Upper lobe of right lung (tissue), 1 donor: Measurements from ENCODE around the gene SIRPA. TPM values are rescaled to one million over a fixed set of nuclear protein-coding genes. Genes with fewer than 3 reads are reported as not detected.

Experiments used
- ATAC-seq: fragments of 200-7000 bp; cut with Tn5 transposase; one replicate; pipeline ENCODE4 v1.9.1; 2020; ENCODE audit warnings: mild to moderate bottlenecking, moderate library complexity
- DNase-seq: peaks from one replicate; pipeline ENCODE4 v3.0.0-alpha.2; 2020
- H3K27ac ChIP-seq: fragments of 200-600 bp; one replicate; pipeline ENCODE4 v1.8.0; 2022
- H3K27me3 ChIP-seq: fragments of 200-600 bp; one replicate; pipeline ENCODE4 v1.8.0; 2022; ENCODE audit warnings: mild to moderate bottlenecking
- H3K36me3 ChIP-seq: fragments of 200-600 bp; one replicate; pipeline ENCODE4 v1.8.0; 2022
- H3K4me1 ChIP-seq: fragments of 200-600 bp; one replicate; pipeline ENCODE4 v1.8.0; 2022
- H3K4me3 ChIP-seq: fragments of 200-600 bp; one replicate; pipeline ENCODE4 v1.8.0; 2022; ENCODE audit warnings: mild to moderate bottlenecking
- H3K9me3 ChIP-seq: fragments of 200-600 bp; one replicate; pipeline ENCODE4 v1.8.0; 2022
- CTCF ChIP-seq: fragments of 200-600 bp; IDR thresholded peaks from one replicate; pipeline ENCODE4 v1.8.0; 2022; ENCODE audit warnings: antibody characterized with exemption
- intact Hi-C: fragments of 100-400 bp; cut with DNase I; formaldehyde crosslinking; loops from one replicate; pipeline ENCODE4 v1.11.0; 2022
- total RNA-seq: library from RNA; stranded (reverse); fragmentation: NEBNext Ultra II Directional; extraction: Animal tissue kit (Norgen Biotek cat#: 25700); gene quantifications from one replicate; pipeline ENCODE4 v1.2.1, GENCODE V29; 2021
- donor health status: DM: no; HTN: yes; CAD: no; lungs with severe emphysema.

Gene SIRPA
- total RNA-seq, 1 donor from 2014 or later = 93.8 TPM

GRCh38 chr20:1964659-1965405 is 69.6 kb downstream of the SIRPA start:
- Histone ChIP-seq H3K27ac (no peak overlapping the region), H3K36me3 (no peaks in the 10 kb centered on the region), H3K27me3 (peaks cover 19% of the 10 kb centered on the region), H3K4me1 (peaks cover 11% of the 10 kb centered on the region), H3K9me3 (no peaks in the 10 kb centered on the region), H3K4me3 (peak overlapping the region; percentile 17)
- intact Hi-C loops = loop anchor here (10.0 kb wide), 1 partner anchor 210 kb away; no protein-coding TSS in a partner anchor
- TF ChIP-seq CTCF = no peak
- DNase-seq = no peak
- no peak for ATAC-seq

DNA sequence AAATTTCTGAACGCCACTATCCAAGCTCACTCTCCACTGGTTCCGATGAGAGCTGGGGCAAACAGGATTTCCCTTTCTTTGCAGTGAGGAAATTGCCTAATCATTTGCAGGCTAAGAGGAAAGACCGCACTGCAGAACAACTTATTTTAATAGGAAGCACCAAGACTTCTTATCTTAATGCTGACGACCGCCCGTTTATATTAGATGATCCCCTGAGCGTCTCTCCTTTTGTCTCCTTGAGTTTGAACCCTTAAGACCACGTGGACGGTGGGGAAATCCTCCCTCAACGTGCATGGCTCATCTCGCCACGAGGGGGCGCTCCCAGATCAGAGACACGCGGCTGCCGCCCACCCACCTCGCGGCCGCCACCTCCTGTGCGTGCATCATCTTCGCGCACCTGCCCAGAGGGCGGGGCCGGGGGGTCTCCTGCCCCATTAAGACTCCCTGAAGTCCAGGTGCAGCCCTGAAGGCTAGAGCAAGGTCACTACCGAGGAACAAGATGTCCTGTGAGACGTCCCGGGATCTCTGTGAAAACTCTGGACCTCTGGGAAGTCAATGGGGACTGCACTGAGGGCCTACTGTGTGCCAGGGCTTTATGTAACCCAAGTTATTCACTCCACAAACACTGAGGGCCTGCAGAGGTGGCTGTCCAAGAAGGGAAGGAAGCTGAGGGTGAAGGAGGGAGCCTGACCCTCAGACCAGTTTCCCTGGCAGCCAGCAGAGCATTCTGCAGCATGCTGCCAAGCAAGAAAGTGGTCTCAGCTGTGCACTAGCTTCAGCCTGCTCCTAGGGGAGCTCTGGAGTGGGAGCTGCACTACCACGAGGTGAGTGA is 70.5 kb downstream of the SIRPA start:
- DNase-seq (peak; percentile 86), ATAC-seq (peak; percentile 86)
- intact Hi-C loops = loop anchor here (10.0 kb wide), 1 partner anchor 209 kb away; no protein-coding TSS in a partner anchor
- Histone ChIP-seq H3K4me3 (peak overlapping the region; percentile 17), H3K27me3 (peaks cover 21% of the 10 kb centered on the region), H3K36me3 (no peaks in the 10 kb centered on the region), H3K4me1 (peaks cover 11% of the 10 kb centered on the region), H3K9me3 (no peaks in the 10 kb centered on the region), H3K27ac (no peak overlapping the region)
- TF ChIP-seq CTCF = peak; percentile 94

DNA sequence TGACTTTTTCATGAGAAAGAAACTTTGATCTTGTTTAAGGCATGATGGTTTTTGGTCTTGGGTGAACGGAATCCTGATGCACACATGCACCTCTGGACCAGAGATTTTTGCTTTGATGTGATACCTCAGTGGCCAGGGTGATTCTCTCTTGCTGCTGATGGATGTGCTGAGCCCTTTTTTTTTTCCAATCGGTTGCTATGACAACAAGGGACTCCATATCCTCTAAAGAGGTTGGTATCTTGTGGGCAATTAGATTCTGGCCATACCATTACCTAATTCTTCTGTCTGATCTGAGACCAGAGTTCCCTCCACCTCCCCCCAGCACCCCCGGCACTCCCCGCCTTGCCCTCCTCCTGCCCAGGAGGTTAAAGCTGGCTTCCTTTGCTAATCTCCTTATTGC is 73.8 kb downstream of the SIRPA start:
- DNase-seq (no peak), ATAC-seq (no peak)
- Histone ChIP-seq H3K27me3 (peaks cover 28% of the 10 kb centered on the region), H3K4me1 (peaks cover 11% of the 10 kb centered on the region), H3K27ac (no peak overlapping the region), H3K36me3 (no peaks in the 10 kb centered on the region), H3K4me3 (no peak overlapping the region), H3K9me3 (no peaks in the 10 kb centered on the region)
- no peak for TF ChIP-seq CTCF
- intact Hi-C loops = loop anchor here (10.0 kb wide), 1 partner anchor 206 kb away; no protein-coding TSS in a partner anchor

GRCh38 chr20:1971893-1972586 is 76.8 kb downstream of the SIRPA start:
- peaks cover 37% of the 10 kb centered on the region for H3K27me3 ChIP-seq
- no peak for TF ChIP-seq CTCF
- ATAC-seq (no peak), DNase-seq (no peak)
- no peaks in the 10 kb centered on the region for H3K9me3 ChIP-seq
- intact Hi-C loops = no loop called here
- H3K4me3 ChIP-seq = no peak overlapping the region
- H3K27ac ChIP-seq = no peak overlapping the region
- H3K4me1 ChIP-seq = no peaks in the 10 kb centered on the region
- no peaks in the 10 kb centered on the region for H3K36me3 ChIP-seq

DNA sequence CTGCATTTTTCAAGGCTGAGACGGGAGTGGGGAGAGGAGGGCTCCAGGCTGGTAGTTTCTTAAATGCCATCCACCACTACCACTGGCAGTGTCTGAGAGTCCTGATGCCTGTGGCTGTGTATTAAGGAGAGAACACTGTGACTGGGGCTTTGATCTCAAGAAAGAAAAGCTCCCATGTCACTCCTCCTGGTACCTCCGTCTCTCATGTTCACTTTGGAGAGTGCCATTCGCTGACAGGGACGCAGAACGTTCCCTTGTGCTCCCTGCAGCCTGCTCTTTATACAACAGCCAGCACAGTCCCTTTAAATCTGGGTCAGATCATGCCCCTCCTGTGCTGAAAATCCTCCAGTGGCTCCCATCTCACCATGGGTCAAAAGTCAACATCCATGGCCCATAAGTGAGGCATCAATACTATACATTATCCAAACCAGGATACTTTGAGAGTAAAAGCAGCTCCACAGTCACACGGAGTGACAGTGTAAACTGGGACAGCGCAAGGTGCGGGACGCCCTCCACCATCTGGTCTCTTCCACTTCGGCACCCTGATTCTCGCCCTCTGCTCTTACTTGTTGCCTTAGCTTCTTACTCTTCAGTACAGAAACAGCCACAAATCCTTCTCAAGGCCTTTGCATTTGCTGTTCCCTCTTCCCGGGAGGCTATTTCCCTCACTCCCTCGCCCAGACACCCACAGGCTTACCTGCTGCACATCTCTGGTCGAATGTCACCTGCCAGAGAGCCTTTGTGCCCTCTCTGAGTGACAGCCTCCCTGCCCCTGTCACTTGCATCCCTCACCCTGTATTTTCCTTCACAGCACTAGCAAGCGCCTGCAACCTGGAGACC is 78.6 kb downstream of the SIRPA start:
- intact Hi-C loops = no loop called here
- no peak for ATAC-seq

More for the DNA sequence above, 78.6 kb downstream of the SIRPA start:
- no peak overlapping the region for H3K27ac ChIP-seq
- H3K4me3 ChIP-seq = no peak overlapping the region
- no peaks in the 10 kb centered on the region for H3K9me3 ChIP-seq
- no peaks in the 10 kb centered on the region for H3K36me3 ChIP-seq
- TF ChIP-seq CTCF = no peak
- H3K4me1 ChIP-seq = no peaks in the 10 kb centered on the region
- H3K27me3 ChIP-seq = peaks cover 39% of the 10 kb centered on the region
- no peak for DNase-seq
